ENCODE data around the gene PRDM16.

PRDM16 gene

GRCh38 chr1:3261007-3261968 is 192.3 kb downstream of the PRDM16 start:
- no peak for DNase-seq (ENCODE audit: low read depth in 2 of 2)

- no peak for DNase-seq (ENCODE audit: low read depth in 2 of 2)
Measured at GRCh38 chr1:3261969-3262579, 193.1 kb downstream of the PRDM16 start.

- no peak for DNase-seq (ENCODE audit: low read depth in 2 of 2)
Measured at GRCh38 chr1:3262681-3263286, 193.8 kb downstream of the PRDM16 start.

GRCh38 chr1:3263790-3264189 is 194.8 kb downstream of the PRDM16 start:
- no peak for DNase-seq (ENCODE audit: low read depth in 2 of 2)

GRCh38 chr1:3264456-3264855 is 195.5 kb downstream of the PRDM16 start:
- no peak for DNase-seq (ENCODE audit: low read depth in 2 of 2)

GRCh38 chr1:3265835-3266805 is 197.1 kb downstream of the PRDM16 start:
- DNase-seq (ENCODE audit: low read depth in 2 of 2), result no peak

- no peak for DNase-seq (ENCODE audit: low read depth in 2 of 2)
Measured at GRCh38 chr1:3266870-3267549, 198.0 kb downstream of the PRDM16 start.

- DNase-seq (ENCODE audit: low read depth in 2 of 2), result no peak
Measured at GRCh38 chr1:3267550-3268270, 198.7 kb downstream of the PRDM16 start.

GRCh38 chr1:3268281-3268680 is 199.3 kb downstream of the PRDM16 start:
- DNase-seq (ENCODE audit: low read depth in 2 of 2), result no peak

- DNase-seq (ENCODE audit: low read depth in 2 of 2), result no peak
Measured at GRCh38 chr1:3270403-3271245, 201.6 kb downstream of the PRDM16 start.

GRCh38 chr1:3271866-3272265 is 202.9 kb downstream of the PRDM16 start:
- DNase-seq (ENCODE audit: low read depth in 2 of 2), result no peak

- DNase-seq (ENCODE audit: low read depth in 2 of 2), result no peak
Measured at GRCh38 chr1:3272321-3273045, 203.5 kb downstream of the PRDM16 start.

- no peak for DNase-seq (ENCODE audit: low read depth in 2 of 2)
Measured at GRCh38 chr1:3273447-3273846, 204.4 kb downstream of the PRDM16 start.

- DNase-seq (ENCODE audit: low read depth in 2 of 2), result no peak
Measured at GRCh38 chr1:3274972-3275371, 206.0 kb downstream of the PRDM16 start.

- no peak for DNase-seq (ENCODE audit: low read depth in 2 of 2)
Measured at GRCh38 chr1:3275471-3276340, 206.7 kb downstream of the PRDM16 start.

GRCh38 chr1:3276341-3276800 is 207.4 kb downstream of the PRDM16 start:
- DNase-seq (ENCODE audit: low read depth in 2 of 2), result no peak

GRCh38 chr1:3277011-3277471 is 208.0 kb downstream of the PRDM16 start:
- DNase-seq (ENCODE audit: low read depth in 2 of 2), result no peak

Data from activated CD4-positive, alpha-beta T cell treated with anti-CD3 and anti-CD28 coated beads for 24 hours (primary cell).